Measurements from ENCODE around the gene OSBPL3.

The OSBPL3 gene

DNA sequence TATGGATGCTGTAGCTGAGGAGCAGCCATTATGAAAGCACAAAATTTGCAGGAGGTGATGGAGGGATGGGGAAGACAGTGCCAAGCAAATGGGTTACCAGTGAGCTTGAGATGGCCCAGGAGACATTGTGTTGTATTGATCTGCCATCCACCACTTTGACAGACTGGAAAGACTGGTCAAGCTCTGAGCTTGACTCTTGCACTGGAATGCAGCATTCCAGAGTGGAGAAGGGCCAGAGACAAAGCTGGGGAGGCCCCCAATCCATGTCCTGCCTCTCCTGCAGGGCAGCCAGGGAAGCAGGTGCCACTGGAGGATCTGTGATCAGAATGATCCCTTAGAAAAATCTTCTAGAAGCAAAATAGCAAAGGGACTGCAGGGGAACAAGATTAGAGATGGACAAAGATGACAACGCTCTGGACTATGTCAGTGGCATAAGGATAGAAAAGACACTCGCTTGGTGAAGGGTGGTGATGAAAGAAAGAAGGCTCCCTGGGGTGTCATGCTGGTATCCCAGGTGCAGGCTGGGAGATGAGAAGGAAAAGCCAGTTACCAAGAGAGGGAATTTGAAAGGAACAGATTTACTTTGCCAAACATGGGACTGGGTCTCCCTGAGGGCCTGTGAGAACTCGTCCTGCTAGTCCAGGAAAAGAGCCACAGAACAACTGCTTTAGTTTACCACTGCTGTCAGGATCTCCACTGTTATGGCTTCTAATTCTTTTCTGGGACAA, 227.7 kb downstream of the OSBPL3 start:
- no peak for DNase-seq

DNA sequence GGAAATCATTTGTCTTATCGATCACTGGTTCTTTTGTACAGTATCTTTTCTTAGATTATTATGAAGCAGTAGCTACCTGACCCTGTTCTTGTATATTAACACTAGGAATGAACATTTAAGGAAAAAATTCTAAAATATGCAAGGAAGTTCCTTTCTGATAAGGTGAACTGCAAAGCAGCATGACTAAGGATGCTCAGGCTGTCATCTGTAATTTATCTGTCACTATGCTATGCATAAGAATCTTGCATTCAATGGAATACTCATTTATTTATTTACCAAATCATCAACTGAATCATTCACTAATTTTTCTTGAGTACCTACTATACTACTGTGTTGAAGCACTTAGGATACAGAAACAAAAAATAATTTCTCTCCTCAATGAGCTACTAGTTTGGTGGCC, 228.5 kb downstream of the OSBPL3 start:
- DNase-seq, result no peak

GRCh38 chr7:24750441-24751055, 229.4 kb downstream of the OSBPL3 start:
- DNase-seq, result no peak

DNA sequence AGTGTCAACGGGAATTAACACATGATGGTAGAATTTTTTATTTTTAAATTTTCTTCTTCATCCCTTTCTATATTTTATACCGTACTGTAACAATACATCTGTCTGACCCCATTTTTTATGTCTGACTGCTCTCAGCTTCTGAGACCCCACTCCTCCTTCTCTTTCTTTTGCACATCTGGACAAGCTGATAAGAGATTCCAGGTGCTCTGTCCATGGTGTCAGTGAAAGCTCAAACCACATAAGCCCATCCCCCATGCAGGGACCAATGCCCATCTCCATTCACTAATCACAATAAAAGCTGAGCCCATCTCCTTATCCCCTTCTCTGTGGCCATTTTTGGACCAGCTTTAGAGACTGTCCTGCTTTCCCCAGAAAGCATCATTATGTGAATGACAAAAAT, 231.5 kb downstream of the OSBPL3 start:
- no peak for DNase-seq
